ENCODE data around the gene OR52I1. TPM values are rescaled to one million over a fixed set of nuclear protein-coding genes. Genes with fewer than 3 reads are reported as not detected.

Gene OR52I1
- total RNA-seq (2014; rRNA removed; shearing (Covaris generic)): not detected in 2 replicates

GRCh38 chr11:4593739-4594138 is at the start of gene OR52I1:
Gene OR52I1, plus strand, starts transcription at chr11:4594039. Its CDS starts 0 bp downstream, at chr11:4594039.
- DNase-seq (ENCODE audit: low spot score): no peak

DNA sequence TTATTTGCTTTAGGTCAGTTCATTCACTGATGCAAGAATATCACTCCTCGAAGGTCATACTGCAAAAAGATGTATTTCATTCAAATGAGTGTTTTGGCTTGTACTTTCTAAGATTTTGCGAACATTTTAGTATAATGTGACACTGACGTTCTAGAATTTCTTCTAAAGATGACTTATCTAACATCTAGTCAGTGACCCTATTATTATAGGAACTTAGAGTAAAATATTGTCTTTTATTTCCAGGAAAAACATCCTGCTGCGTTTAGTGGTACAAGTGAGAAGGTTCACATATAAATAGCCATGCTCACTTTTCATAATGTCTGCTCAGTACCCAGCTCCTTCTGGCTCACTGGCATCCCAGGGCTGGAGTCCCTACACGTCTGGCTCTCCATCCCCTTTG is 48.9 kb upstream of the OR52I1 start, which contains the start of gene OR52M1:
OR52M1 (plus strand) TSS at position 301 of the 400 bp plus-strand sequence; CDS start at position 301, 0 bp downstream.
- no peak for DNase-seq (ENCODE audit: low spot score)

- no peak for DNase-seq (ENCODE audit: low spot score)
Measured at GRCh38 chr11:4546878-4547277, 47.0 kb upstream of the OR52I1 start.

DNA sequence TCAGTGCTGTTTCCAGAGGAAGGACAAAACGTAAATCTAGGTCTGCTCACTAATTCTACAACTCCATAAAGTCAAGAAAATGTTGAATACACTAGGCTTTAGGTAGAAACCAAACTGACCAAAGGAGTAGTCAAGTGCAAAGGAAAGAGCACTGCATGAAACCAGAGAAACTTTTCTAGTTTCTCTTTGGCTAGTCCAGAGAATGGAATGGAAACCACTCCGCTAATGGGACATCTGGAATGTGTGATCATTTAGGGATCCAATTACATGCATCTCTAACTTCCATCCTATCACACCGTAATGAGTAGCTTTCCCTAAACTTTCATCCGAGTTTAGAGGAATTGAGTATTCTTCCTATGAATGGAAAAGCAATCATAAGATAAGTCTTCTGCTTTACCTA is 46.4 kb upstream of the OR52I1 start:
- DNase-seq (ENCODE audit: low spot score): no peak

GRCh38 chr11:4551346-4551979 is 42.4 kb upstream of the OR52I1 start:
- DNase-seq (ENCODE audit: low spot score): peak; percentile 26

GRCh38 chr11:4559527-4560440 is 34.1 kb upstream of the OR52I1 start:
- DNase-seq (ENCODE audit: low spot score): no peak

GRCh38 chr11:4560467-4560866 is 33.4 kb upstream of the OR52I1 start:
- peak; percentile 52 for DNase-seq (ENCODE audit: low spot score)

- no peak for DNase-seq (ENCODE audit: low spot score)
Measured at GRCh38 chr11:4565371-4565770, 28.5 kb upstream of the OR52I1 start.

- DNase-seq (ENCODE audit: low spot score): no peak
Measured at GRCh38 chr11:4569075-4569474, 24.8 kb upstream of the OR52I1 start.

- DNase-seq (ENCODE audit: low spot score): no peak
Measured at GRCh38 chr11:4576880-4577279, 17.0 kb upstream of the OR52I1 start.

- peak; percentile 16 for DNase-seq (ENCODE audit: low spot score)
Measured at GRCh38 chr11:4577761-4578160, 16.1 kb upstream of the OR52I1 start.

- DNase-seq (ENCODE audit: low spot score): no peak
Measured at GRCh38 chr11:4578624-4579023, 15.2 kb upstream of the OR52I1 start.

- DNase-seq (ENCODE audit: low spot score): no peak
Measured at GRCh38 chr11:4580124-4580523, 13.7 kb upstream of the OR52I1 start.

GRCh38 chr11:4581443-4581842 is 12.4 kb upstream of the OR52I1 start, which contains the start of gene OR52I2:
Gene OR52I2, plus strand, starts transcription at chr11:4581743.
- no peak for DNase-seq (ENCODE audit: low spot score)

GRCh38 chr11:4589017-4589416 is 4.8 kb upstream of the OR52I1 start:
- no peak for DNase-seq (ENCODE audit: low spot score)

- DNase-seq (ENCODE audit: low spot score): no peak
Measured at GRCh38 chr11:4605057-4605456, 11.2 kb downstream of the OR52I1 start.

- DNase-seq (ENCODE audit: low spot score): peak; percentile 32
Measured at GRCh38 chr11:4606231-4607015, 12.6 kb downstream of the OR52I1 start.

DNA sequence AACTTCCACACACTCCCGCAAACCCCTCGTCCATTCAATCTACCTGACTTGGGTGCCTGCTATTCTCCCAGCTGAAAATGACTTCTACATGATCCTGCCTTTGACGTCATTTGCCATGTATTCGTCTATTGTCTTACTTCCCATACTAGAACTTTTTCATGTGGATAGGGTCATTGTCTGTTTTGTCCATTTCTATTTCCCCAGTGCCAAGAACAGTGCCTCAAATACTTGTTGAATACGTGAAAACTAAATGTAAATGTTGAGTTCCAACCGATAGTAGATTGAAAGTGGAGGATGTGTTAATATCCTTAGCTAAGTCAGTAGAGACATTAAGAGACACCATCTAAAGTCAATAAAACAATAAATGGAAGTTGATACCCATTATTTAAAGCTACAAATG is 13.3 kb downstream of the OR52I1 start:
- DNase-seq (ENCODE audit: low spot score): peak; percentile 23

GRCh38 chr11:4607781-4608666 is 14.2 kb downstream of the OR52I1 start, which contains the start of gene TRIM68:
Gene TRIM68, minus strand, starts transcription at chr11:4608231. Its CDS starts 2,727 bp downstream, at chr11:4605504.
- DNase-seq (ENCODE audit: low spot score): peak; percentile 98

- DNase-seq (ENCODE audit: low spot score): no peak
Measured at GRCh38 chr11:4610258-4610935, 16.6 kb downstream of the OR52I1 start.
